ENCODE measurements around the gene NOXA1.
"Not testable (repeated sequence)": the region's sequence is repeated elsewhere in the genome, so short reads cannot be mapped to it uniquely, and the experiment has no call there.

Gene NOXA1

GRCh38 chr9:137406876-137407589 is 16.2 kb upstream of the NOXA1 start:
- DNase-seq: peak; percentile 75

DNA sequence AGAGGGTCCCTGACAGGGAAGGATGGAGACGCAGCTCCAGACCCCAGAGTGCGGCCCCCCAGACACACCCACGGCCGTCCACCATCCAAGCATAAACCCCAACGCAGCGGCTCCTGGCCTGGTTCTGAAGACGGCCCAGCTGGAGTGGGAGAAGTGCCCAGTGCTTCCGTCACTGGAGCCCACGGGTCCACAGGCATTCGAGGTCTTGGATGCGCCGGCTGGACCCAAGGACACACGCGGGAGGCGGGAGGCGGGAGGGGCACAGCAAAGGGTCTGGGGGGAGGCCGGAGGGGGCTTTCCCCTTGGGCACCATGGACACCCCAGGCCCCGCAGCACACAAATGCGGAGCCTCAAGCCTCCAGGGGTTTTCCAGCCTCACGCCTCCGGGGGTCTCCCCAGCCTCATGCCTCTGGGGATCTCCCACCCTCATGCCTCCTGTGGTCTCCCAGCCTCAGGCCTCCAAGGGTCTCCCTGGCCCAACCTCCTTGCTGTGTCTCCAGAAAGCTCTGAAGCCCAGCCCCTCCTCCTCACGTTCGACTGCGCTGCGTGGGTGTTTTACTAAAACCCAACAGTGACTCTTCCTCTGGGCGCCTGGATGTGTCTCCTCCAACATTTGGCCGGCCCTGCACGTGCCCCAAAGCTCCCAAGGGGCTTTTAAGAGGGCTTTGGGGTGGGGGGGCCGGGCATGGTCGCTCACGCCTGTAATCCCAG is 15.4 kb upstream of the NOXA1 start:
- DNase-seq: no peak

DNA sequence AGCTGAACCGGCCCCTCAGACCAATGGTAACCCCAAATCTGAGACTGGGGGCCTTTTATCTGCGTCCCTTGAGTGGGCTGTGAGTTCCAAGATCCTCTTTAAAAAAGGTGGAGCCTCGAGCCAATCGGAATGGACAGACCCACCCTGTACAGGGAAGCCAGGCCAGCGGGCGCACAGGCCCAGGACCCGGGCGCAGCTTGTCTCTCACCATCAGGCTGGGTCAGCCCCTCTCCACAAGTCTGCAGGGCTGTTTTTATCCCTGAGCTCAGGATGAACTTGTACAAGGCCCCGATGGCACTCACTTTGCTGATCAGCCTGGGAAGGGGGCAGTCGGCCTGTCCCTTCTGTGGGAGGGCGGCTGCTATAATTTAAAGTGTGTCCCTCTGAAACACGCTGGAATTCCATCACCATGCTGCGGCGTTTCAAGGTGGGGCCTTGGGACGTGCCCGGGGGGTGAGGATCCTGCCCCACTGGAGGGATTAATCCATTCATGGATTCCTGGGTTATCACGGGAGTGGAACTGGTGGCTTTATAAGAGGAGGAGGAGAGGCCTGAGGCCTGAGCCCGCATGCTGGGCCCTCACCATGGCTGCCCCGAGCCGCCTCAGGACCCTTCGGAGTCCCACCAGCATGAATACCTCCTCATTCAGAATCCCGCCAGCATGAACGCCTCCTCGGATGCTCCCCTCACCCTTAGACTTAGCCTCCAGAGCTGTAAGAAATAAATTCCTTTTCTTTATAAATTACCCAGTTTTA is 14.4 kb upstream of the NOXA1 start:
- DNase-seq: no peak

GRCh38 chr9:137409515-137409914 is 13.7 kb upstream of the NOXA1 start:
- no peak for DNase-seq

GRCh38 chr9:137410236-137410890 is 12.8 kb upstream of the NOXA1 start:
- not testable (repeated sequence) for DNase-seq

DNA sequence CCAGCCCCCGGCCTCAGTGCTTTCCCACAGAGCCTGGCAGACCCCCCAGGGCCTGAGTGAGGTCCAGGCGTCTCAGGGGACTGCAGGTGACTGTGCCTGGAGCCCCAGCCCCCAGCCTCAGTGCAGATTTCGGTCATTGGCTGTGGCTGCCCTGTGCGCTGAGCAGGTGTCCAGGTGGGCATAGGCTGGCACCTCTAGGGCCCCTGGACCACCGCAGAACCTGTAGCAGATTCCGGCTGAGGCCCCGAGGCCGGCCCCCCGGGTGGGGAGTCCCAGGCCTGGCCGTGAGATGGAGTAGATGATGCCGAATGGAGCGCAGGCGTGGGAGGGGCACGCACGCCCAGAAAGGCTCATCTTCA is 12.3 kb upstream of the NOXA1 start:
- DNase-seq: no peak

GRCh38 chr9:137411260-137411644 is 11.9 kb upstream of the NOXA1 start:
- no peak for DNase-seq

DNA sequence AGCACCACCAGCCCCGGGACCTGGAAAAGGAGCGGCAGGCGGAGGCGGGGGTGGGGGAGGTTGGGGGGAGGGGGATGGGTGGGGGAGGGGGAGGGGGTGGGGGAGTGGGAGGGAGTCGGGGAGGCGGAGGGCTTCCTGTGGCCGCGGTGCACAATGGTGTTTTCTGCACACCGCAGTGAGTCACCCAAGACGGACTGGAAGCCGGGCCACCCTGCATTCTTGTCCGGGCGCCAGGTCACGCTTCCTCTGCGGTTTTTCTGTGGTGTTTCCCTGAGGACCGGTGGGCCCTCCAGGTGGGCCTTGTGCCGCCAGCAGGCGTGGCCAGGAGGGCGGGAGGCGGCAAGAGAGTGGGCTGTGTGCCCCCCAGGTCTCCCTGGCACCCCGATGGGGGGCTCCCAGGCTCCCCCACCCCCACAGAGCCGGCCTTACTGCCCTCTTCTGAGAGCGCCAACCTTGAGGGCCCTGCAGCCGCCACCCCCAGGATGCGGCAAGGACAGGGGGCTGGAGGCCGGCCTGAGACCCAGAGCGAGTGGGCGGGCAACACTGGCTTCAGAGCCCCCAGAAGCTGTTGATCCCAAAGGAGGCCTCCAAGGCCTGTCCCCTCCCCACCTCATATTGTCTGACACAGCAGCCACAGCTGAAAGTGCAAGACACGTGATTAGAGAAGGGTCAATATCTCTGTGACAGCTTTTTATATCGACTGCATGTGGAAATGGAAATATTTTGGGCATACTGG is 11.4 kb upstream of the NOXA1 start:
- no peak for DNase-seq

GRCh38 chr9:137412431-137412830 is 10.8 kb upstream of the NOXA1 start:
- DNase-seq: no peak

- no peak for DNase-seq
Measured at GRCh38 chr9:137415451-137415850, 7.7 kb upstream of the NOXA1 start.

GRCh38 chr9:137416006-137416562 is 7.1 kb upstream of the NOXA1 start:
- DNase-seq: no peak

DNA sequence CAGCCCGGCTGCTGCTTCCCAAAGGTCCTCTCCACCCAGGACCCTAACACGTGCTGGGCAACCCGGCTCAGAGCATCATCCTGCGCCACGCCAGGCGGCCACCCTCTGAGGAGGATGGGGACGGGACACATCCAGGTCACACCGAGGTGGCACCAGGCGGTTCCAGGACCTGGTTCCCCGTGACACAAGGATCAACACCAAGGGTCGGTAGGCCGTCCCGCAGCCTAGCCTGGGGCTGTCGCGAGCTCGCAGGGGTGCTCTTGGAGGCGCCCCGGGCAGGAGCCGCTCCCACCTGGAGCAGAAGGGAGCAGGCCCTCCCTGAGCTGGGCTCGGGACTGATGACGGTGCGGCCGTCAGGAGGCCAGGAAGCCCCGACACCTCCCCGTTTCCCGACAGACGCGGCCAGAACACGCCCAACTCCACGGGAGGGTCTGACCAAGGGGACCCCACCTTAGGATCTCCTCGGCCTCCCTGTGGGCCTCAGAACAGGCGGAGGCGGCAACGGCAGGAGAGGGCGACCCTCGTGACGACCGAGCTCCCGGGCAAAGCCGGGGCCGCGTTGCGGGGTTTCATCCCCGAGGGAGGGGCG is 6.5 kb upstream of the NOXA1 start:
- DNase-seq: no peak

GRCh38 chr9:137417161-137418021 is 5.8 kb upstream of the NOXA1 start:
- DNase-seq: no peak

DNA sequence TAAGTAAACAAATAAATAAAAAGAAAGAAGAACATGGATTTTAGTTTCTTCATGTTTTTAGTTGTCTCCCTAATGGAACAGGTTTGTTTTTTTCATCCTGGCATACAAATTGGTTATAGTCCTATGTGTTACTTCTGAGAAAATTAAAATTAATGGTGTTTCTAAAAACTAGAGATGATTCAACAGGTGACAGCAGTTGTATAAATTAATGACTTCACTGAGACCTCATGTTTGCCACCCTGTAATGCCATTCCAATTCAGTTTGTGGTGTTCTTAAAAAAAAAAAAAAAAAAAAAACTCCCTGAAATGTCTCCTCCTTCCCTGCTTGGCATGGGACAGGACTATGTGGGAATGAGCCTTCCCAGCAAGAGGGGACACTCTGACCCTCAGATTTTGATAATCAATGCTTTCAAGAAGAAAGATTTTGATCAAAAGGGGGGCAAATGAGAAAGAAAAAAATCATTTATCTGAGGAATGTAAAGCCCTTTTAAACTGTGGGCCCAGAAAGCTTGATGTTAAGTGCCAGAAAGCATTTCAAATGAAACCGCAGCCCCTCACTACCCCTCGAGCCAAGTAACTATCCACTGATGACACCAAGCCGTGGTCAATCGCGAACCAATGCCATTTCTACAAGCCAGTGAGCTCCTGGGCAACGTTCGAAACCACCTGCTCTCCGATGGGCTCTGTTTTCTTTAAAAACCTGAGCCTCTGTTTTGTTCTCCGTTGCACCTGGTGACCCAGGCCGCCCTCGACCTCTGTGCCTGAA is 1.2 kb upstream of the NOXA1 start:
- no peak for DNase-seq

GRCh38 chr9:137423514-137424291 is 510 bp downstream of the NOXA1 start:
- no peak for DNase-seq

DNA sequence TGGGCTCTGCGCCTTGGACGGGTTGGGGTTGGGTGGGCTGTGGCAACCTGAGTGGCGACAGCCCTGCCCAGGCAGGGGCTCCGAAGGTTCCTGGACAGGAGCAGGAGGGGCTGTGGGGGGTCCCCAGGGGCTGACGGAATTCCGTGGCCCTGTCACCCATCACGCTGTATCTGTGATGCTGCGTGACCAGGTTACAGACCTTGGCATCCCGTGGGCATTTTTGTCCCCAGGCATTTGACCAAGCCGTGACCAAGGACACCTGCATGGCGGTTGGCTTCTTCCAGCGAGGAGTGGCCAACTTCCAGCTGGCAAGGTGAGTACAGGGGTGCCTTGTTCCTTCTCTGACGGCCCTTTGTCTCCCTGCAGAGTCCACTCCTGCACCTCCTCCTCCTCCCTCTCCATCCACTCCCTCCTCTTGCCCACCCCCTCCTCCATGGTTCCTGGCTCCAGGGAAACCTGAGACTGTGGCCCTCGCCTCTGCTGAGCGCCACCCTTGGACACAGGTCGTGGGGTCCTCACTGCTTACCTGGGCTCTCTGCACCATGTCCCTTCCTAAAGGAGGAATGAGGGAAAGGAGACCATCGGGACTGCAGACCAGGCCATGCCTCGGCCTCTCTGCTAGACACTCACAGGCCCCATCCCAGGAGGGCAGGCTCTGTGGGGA is 3.0 kb downstream of the NOXA1 start:
- DNase-seq: no peak

- no peak for DNase-seq
Measured at GRCh38 chr9:137427454-137428310, 4.5 kb downstream of the NOXA1 start.

GRCh38 chr9:137428311-137428630 is 5.1 kb downstream of the NOXA1 start:
- DNase-seq: no peak

Data from activated T-cell treated with anti-CD3 and anti-CD28 coated beads, Interleukin-2, amount 50 U/mL, for 1 hour (primary cell).